Mesendoderm (in vitro differentiated cells): Measurements from ENCODE around the gene ASTN2.

Source experiments
- DNase-seq: peaks from one replicate; pipeline ENCODE4 v3.0.0; 2013
- H2AK5ac ChIP-seq: 2 replicates; pipeline ENCODE4 v1.6.1; 2013; ENCODE audit warnings: low read length, inconsistent platforms
- H2BK120ac ChIP-seq: 2 replicates; pipeline ENCODE4 v1.6.1; 2013; ENCODE audit warnings: low read depth, mild to moderate bottlenecking, low read length, moderate library complexity, mixed read lengths
- H2BK15ac ChIP-seq: replicated peaks from 2 replicates; pipeline ENCODE4 v1.6.1; 2013; ENCODE audit warnings: low read depth, mild to moderate bottlenecking, moderate library complexity
- H2BK5ac ChIP-seq: 2 replicates; pipeline ENCODE4 v1.6.1; 2013; ENCODE audit warnings: low read length, inconsistent platforms
- H3K18ac ChIP-seq: 2 replicates; pipeline ENCODE4 v1.6.1; 2013; ENCODE audit warnings: mild to moderate bottlenecking, low read length, mixed read lengths
- H3K23ac ChIP-seq: one replicate; pipeline ENCODE4 v1.6.1; 2013; ENCODE audit warnings: low read length
- H3K27ac ChIP-seq: 2 replicates; pipeline ENCODE4 v1.5.1; 2013; ENCODE audit warnings: low read depth, mild to moderate bottlenecking, inconsistent platforms, low read length, moderate library complexity
- H3K27me3 ChIP-seq: 2 replicates; pipeline ENCODE4 v1.6.1; 2013; ENCODE audit warnings: low read length, control low read depth, mild to moderate bottlenecking, inconsistent platforms; ENCODE audit not compliant: insufficient read depth, poor library complexity
- H3K36me3 ChIP-seq: 2 replicates; pipeline ENCODE4 v1.6.1; 2013; ENCODE audit warnings: low read length, inconsistent platforms; ENCODE audit not compliant: control insufficient read depth, insufficient read depth
- H3K4ac ChIP-seq: one replicate; pipeline ENCODE4 v1.6.1; 2013; ENCODE audit warnings: low read depth, mild to moderate bottlenecking, low read length, moderate library complexity
- H3K4me1 ChIP-seq: 2 replicates; pipeline ENCODE4 v1.6.1; 2013; ENCODE audit warnings: low read depth, low read length, inconsistent platforms; ENCODE audit not compliant: control insufficient read depth
- H3K4me2 ChIP-seq: 2 replicates; pipeline ENCODE4 v1.6.1; 2013; ENCODE audit warnings: low read length
- H3K4me3 ChIP-seq: 2 replicates; pipeline ENCODE4 v1.5.1; 2013; ENCODE audit warnings: mild to moderate bottlenecking, low read length
- H3K56ac ChIP-seq: one replicate; pipeline ENCODE4 v1.6.1; 2013; ENCODE audit warnings: low read length
- H3K79me1 ChIP-seq: 2 replicates; pipeline ENCODE4 v1.6.1; 2013; ENCODE audit warnings: low read length, inconsistent platforms
- H3K79me2 ChIP-seq: 2 replicates; pipeline ENCODE4 v1.6.1; 2013; ENCODE audit warnings: mild to moderate bottlenecking, low read length; ENCODE audit not compliant: control insufficient read depth, insufficient read depth
- H3K9ac ChIP-seq: 2 replicates; pipeline ENCODE4 v1.6.1; 2013; ENCODE audit warnings: low read length, inconsistent platforms
- H4K5ac ChIP-seq: one replicate; pipeline ENCODE4 v1.6.1; 2013; ENCODE audit warnings: low read length
- H4K8ac ChIP-seq: one replicate; pipeline ENCODE4 v1.6.1; 2013; ENCODE audit warnings: low read depth, mild to moderate bottlenecking, control low read depth, low read length, moderate library complexity
- WGBS: extraction: QIAGEN DNeasy Blood & Tissue Kit; methylation state at CpG from one replicate; pipeline ENCODE4 v1.1.7; 2013; ENCODE audit warnings: low lambda C conversion rate, missing lambda C conversion rate; ENCODE audit not compliant: insufficient coverage; ENCODE audit errors: extremely low coverage; 5-methylcytosine and 5-hydroxymethylcytosine counted together

Gene ASTN2

DNA sequence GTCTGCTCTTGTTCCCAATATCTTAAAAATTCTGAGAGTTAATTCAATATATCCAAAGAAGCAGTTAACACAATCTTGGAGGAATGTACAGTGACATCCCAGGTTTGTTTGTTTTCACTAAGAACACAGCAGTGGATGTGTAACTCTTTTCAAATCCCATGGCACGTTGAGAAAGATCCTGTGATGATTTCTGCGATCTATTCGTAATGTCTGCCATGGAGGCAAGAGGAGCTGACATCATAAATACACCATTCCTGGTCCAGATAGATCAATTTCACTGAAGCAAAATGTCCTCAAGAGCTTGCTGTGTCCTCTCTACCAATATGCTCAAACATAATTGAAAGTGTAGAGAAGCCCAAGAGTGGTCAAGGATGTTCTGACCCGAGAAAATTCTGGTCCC is 980.5 kb downstream of the ASTN2 start:
- H3K79me2 ChIP-seq = no peaks in the 10 kb centered on the region

DNA sequence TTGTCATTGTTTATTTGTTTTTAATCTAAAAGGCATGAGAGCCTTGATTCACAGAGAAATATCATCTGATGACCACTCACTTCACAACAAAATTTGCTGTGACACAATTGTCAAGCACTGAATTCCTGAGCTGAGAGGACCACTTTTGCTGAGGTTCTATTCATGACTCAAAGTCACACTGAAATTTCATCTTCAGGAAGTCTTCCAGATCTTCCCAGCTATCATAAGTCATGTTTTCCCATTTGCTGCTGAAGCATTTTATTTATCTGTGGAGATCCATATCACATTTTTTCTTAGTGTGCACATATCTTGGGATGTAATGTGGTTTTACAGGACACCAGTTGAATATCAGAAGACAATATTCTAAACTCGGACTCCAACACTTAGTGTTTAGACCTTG is 982.8 kb downstream of the ASTN2 start:
- Histone ChIP-seq H3K27ac (no peak overlapping the region), H3K79me1 (no peaks in the 10 kb centered on the region), H3K4me3 (no peak overlapping the region), H2BK5ac (no peak overlapping the region), H4K5ac (no peak overlapping the region), H2AK5ac (no peak overlapping the region), H3K9ac (no peak overlapping the region), H3K56ac (no peak overlapping the region), H3K23ac (no peak overlapping the region), H3K4me2 (no peak overlapping the region), H3K4ac (no peak overlapping the region), H3K18ac (no peak overlapping the region), H2BK15ac (no peak overlapping the region), H4K8ac (no peak overlapping the region), H2BK120ac (no peak overlapping the region), H3K79me2 (no peaks in the 10 kb centered on the region), H3K36me3 (no peaks in the 10 kb centered on the region), H3K27me3 (no peaks in the 10 kb centered on the region), H3K4me1 (no peaks in the 10 kb centered on the region)
- no peak for DNase-seq
- WGBS = no CpG with 5 or more reads among the region's 1 CpG

More for the DNA sequence above, 980.5 kb downstream of the ASTN2 start:
- H3K4me2 ChIP-seq = no peak overlapping the region
- H3K18ac ChIP-seq = no peak overlapping the region
- H3K79me1 ChIP-seq = no peaks in the 10 kb centered on the region
- H3K27ac ChIP-seq = no peak overlapping the region
- H4K5ac ChIP-seq = no peak overlapping the region
- H3K23ac ChIP-seq = no peak overlapping the region
- WGBS = no CpG with 5 or more reads among the region's 4 CpGs
- H2BK120ac ChIP-seq = no peak overlapping the region
- no peak overlapping the region for H3K56ac ChIP-seq
- H2BK15ac ChIP-seq = no peak overlapping the region
- H2AK5ac ChIP-seq = no peak overlapping the region
- no peak overlapping the region for H2BK5ac ChIP-seq
- no peak overlapping the region for H3K4me3 ChIP-seq
- no peaks in the 10 kb centered on the region for H3K27me3 ChIP-seq
- no peaks in the 10 kb centered on the region for H3K4me1 ChIP-seq
- H4K8ac ChIP-seq = no peak overlapping the region
- H3K9ac ChIP-seq = no peak overlapping the region
- H3K36me3 ChIP-seq = no peaks in the 10 kb centered on the region
- H3K4ac ChIP-seq = no peak overlapping the region
- no peak for DNase-seq

DNA sequence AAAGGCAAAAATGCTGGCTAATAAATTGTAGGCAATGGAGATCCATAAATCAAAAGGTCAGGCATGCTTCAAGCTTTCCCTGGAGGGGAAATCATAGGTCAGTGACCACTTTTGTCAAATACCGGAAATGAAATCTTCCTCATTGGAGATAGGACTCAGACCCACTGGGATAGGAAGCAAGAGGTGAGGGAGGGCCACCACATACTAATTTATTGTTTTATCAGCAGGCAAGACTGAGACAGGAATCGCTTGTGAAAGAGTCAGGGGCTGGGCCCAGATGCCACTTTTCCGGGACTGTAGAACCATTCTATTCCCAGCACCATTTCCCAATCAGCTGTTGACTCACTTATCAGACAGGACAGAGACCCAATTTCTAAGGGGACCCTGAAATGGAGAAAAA is 984.0 kb downstream of the ASTN2 start:
- DNase-seq = no peak
- Histone ChIP-seq H3K9ac (no peak overlapping the region), H2AK5ac (no peak overlapping the region), H4K5ac (no peak overlapping the region), H3K18ac (no peak overlapping the region), H3K23ac (no peak overlapping the region), H2BK5ac (no peak overlapping the region), H3K27me3 (no peaks in the 10 kb centered on the region), H2BK15ac (no peak overlapping the region), H3K4ac (no peak overlapping the region), H3K36me3 (no peaks in the 10 kb centered on the region), H3K79me2 (no peaks in the 10 kb centered on the region), H3K27ac (no peak overlapping the region), H3K4me2 (no peak overlapping the region), H3K4me1 (no peaks in the 10 kb centered on the region), H2BK120ac (no peak overlapping the region), H3K79me1 (no peaks in the 10 kb centered on the region), H4K8ac (no peak overlapping the region), H3K56ac (no peak overlapping the region), H3K4me3 (no peak overlapping the region)
- no CpG with 5 or more reads among the region's 3 CpGs for WGBS

DNA sequence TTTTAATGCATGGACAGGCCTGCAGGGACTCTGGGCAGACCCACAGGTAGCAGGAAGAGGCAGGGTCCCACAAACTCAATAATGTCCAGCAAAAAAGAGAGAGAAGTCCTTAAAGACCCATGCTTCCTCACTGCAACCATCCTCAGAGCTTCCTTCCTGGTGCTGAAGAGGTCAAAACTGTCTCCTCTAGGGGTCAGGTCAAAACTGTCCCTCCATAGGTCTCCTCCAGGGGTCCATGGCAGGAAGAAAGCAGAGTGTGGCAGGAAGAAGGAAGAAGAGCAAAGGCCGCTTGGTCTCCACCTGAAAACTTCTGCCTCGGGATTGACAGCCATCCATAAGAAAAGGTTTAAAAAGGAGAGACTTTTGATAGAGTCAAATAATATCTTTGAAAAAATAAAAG is 989.6 kb downstream of the ASTN2 start:
- Histone ChIP-seq H4K8ac (no peak overlapping the region), H3K9ac (no peak overlapping the region), H2BK120ac (no peak overlapping the region), H3K27me3 (no peaks in the 10 kb centered on the region), H3K79me1 (no peaks in the 10 kb centered on the region), H2AK5ac (no peak overlapping the region), H2BK5ac (no peak overlapping the region), H3K23ac (no peak overlapping the region), H3K18ac (no peak overlapping the region), H4K5ac (no peak overlapping the region), H3K56ac (no peak overlapping the region), H3K4me3 (no peak overlapping the region), H2BK15ac (no peak overlapping the region), H3K79me2 (no peaks in the 10 kb centered on the region), H3K27ac (no peak overlapping the region), H3K36me3 (no peaks in the 10 kb centered on the region), H3K4me2 (no peak overlapping the region), H3K4ac (no peak overlapping the region), H3K4me1 (no peaks in the 10 kb centered on the region)
- no peak for DNase-seq
- WGBS = no CpG with 5 or more reads among the region's 2 CpGs

DNA sequence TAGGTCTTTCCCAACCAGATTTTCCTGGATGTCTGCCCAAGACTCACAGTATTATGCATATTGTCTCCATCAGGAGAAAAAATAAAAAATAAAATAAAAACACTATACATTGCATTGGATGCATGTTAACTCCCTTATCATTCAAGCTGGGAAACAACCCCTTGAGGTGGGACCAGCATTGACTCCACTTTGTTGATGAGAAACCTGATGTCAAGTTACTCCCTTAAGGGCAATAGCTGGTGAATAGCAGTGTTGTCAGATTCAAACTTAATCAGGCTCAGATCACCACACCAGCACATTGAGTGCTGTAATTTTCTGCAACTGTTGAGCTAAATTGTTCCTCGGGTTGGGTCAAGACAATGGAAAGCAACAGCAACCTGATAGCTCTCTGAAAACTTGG is 991.7 kb downstream of the ASTN2 start:
- no peak overlapping the region for H2BK120ac ChIP-seq
- no CpG with 5 or more reads among the region's 1 CpG for WGBS
- H3K36me3 ChIP-seq = no peaks in the 10 kb centered on the region
- H4K5ac ChIP-seq = no peak overlapping the region
- no peak overlapping the region for H2BK15ac ChIP-seq
- no peak overlapping the region for H3K23ac ChIP-seq
- DNase-seq = no peak
- no peak overlapping the region for H2BK5ac ChIP-seq
- no peaks in the 10 kb centered on the region for H3K79me2 ChIP-seq
- no peak overlapping the region for H2AK5ac ChIP-seq
- no peak overlapping the region for H3K27ac ChIP-seq
- no peak overlapping the region for H3K56ac ChIP-seq
- no peak overlapping the region for H3K4ac ChIP-seq
- no peak overlapping the region for H3K4me2 ChIP-seq
- H3K4me3 ChIP-seq = no peak overlapping the region
- no peak overlapping the region for H4K8ac ChIP-seq
- H3K27me3 ChIP-seq = no peaks in the 10 kb centered on the region
- no peaks in the 10 kb centered on the region for H3K79me1 ChIP-seq
- H3K4me1 ChIP-seq = no peaks in the 10 kb centered on the region
- no peak overlapping the region for H3K18ac ChIP-seq
- no peak overlapping the region for H3K9ac ChIP-seq

DNA sequence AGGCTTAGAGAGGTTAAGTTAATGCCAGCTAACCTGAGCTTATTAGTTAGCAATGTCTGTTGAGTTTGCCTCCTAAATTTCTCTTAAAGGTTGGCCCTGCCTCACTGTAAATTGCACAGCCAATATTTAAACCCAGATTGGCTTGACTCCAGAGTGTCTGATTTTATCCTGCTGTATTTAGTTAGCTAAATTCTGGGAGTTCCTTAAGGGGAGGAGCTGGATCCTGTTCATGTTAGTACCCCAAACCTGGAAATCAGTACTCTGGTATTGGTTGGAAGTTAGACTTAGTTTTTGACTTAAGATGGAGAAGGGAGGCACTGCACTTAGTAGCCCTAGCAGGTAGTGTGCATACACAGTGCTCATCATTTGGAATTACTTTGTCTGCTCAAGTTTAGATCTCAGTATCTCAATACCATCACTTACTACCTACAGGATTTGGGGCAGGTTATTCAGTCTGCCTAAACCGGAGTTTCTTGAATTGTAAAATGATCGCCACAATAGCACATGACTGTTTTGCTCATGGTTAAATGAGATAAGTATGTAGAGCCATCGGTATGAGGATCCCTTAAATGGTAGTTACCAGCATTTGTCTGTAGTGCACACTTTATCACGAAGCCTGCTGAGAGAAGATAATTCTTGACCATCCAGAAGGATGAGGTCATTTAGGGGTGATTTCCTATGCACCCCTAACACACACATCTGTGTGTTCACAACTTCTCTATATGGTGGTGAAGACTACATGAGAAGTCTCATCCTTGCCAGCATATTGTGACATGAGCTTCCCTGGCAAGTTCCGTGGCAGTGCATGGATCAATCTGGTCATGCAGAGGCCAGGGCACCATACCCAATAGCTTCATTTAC is 992.5 kb downstream of the ASTN2 start:
- DNase-seq = no peak
- Histone ChIP-seq H3K27ac (no peak overlapping the region), H4K8ac (no peak overlapping the region), H3K23ac (no peak overlapping the region), H3K4me3 (no peak overlapping the region), H3K27me3 (no peaks in the 10 kb centered on the region), H4K5ac (no peak overlapping the region), H3K56ac (no peak overlapping the region), H3K4ac (no peak overlapping the region), H3K36me3 (no peaks in the 10 kb centered on the region), H2AK5ac (no peak overlapping the region), H3K4me1 (no peaks in the 10 kb centered on the region), H3K79me1 (no peaks in the 10 kb centered on the region), H3K9ac (no peak overlapping the region), H2BK5ac (no peak overlapping the region), H3K79me2 (no peaks in the 10 kb centered on the region), H3K4me2 (no peak overlapping the region), H3K18ac (no peak overlapping the region), H2BK120ac (no peak overlapping the region), H2BK15ac (no peak overlapping the region)
- no CpG with 5 or more reads among the region's 5 CpGs for WGBS
